Calu3 (cell line): ENCODE data around the gene CUZD1. TPM values are rescaled to one million over a fixed set of nuclear protein-coding genes. Genes with fewer than 3 reads are reported as not detected.
A peak's percentile ranks its signal among the peaks of the same experiment; 100 is the strongest.

Experiments used
- Bru-seq: library from RNA; stranded (reverse); fragments of 400-500 nt; gene quantifications from one replicate; lab custom pipeline; 2021; lab: Mats Ljungman, UMichigan
- BruChase-seq, 2 experiments: library from RNA; stranded (reverse); fragments of 400-500 nt; gene quantifications; one replicate each; lab custom pipeline; 2021; lab: Mats Ljungman, UMichigan
- BruUV-seq: library from RNA; stranded (reverse); fragments of 400-500 nt; replicated peaks from 2 replicates; lab custom pipeline; 2021; lab: Mats Ljungman, UMichigan
- CTCF ChIA-PET: fragments of 300-600 bp; sonication (Branson Sonifier 250); formaldehyde crosslinking; loops from one replicate; lab custom pipeline; 2022; ENCODE audit warnings: antibody characterized with exemption; lab: Charles Lee
- DNase-seq: peaks from one replicate; pipeline ENCODE4 v3.0.0; 2022
- H3K27ac Mint-ChIP-seq: one replicate; pipeline ENCODE4 v1.8.0; 2022; ENCODE audit warnings: mixed read lengths; ENCODE audit not compliant: unreplicated experiment
- H3K27me3 Mint-ChIP-seq: one replicate; pipeline ENCODE4 v1.8.0; 2022; ENCODE audit warnings: mixed read lengths; ENCODE audit not compliant: unreplicated experiment
- H3K36me3 Mint-ChIP-seq: one replicate; pipeline ENCODE4 v1.8.0; 2022; ENCODE audit warnings: mild to moderate bottlenecking, moderate library complexity, mixed read lengths; ENCODE audit not compliant: insufficient read depth, unreplicated experiment
- H3K4me1 Mint-ChIP-seq: one replicate; pipeline ENCODE4 v1.8.0; 2022; ENCODE audit warnings: mild to moderate bottlenecking, low read depth, mixed read lengths; ENCODE audit not compliant: unreplicated experiment
- H3K4me3 Mint-ChIP-seq: one replicate; pipeline ENCODE4 v1.8.0; 2022; ENCODE audit warnings: mild to moderate bottlenecking, low read depth, moderate library complexity, mixed read lengths; ENCODE audit not compliant: unreplicated experiment
- H3K9me3 Mint-ChIP-seq: one replicate; pipeline ENCODE4 v1.8.0; 2022; ENCODE audit warnings: low read depth, mixed read lengths; ENCODE audit not compliant: unreplicated experiment
- CTCF ChIP-seq: fragments of 200-600 bp; IDR thresholded peaks from one replicate; pipeline ENCODE4 v1.8.0; 2022; ENCODE audit warnings: antibody characterized with exemption; ENCODE audit not compliant: unreplicated experiment
- intact Hi-C: fragments of 100-400 bp; cut with micrococcal nuclease; formaldehyde crosslinking; loops from one replicate; pipeline ENCODE4 v1.10.0; 2022; ENCODE audit not compliant: unreplicated experiment
- long read RNA-seq: library from polyadenylated mRNA; stranded (forward); transcript quantifications from one replicate; pipeline ENCODE4 v2.0.0, GENCODE V29; 2022
- total RNA-seq: library from RNA; stranded (reverse); gene quantifications from 2 replicates; pipeline ENCODE4 v1.2.3, GENCODE V29; 2022

The CUZD1 gene
- total RNA-seq (0.93 and 1.5 TPM in 2 replicates), Bru-seq, nascent RNA (percentile 50 among the genes with signal in this experiment), BruChase-seq, experiment 1, labeled RNA remaining after a 6-hour chase (percentile 32 among the genes with signal in this experiment), BruChase-seq, experiment 2, labeled RNA remaining after a 2-hour chase (percentile 36 among the genes with signal in this experiment)
- long read RNA-seq, partial matches to known transcripts = 1 of 1 reads
- long read RNA-seq, other reads (novel, unspliced or antisense) = 0 of 1 reads

GRCh38 chr10:122845783-122846332, at the start of gene CUZD1:
Gene CUZD1 (minus strand): TSS chr10:122845857. CDS start chr10:122845843, 14 bp downstream.
- no TSS peak for BruUV-seq
- CTCF ChIA-PET = no interaction called here
- no peak within 1 kb of the TSS for H3K4me3 Mint-ChIP-seq

GRCh38 chr10:122894261-122894944, 48.7 kb upstream of the CUZD1 start:
- no peak for TF ChIP-seq CTCF
- Mint-ChIP-seq H3K36me3 (no peaks in the 10 kb centered on the region), H3K4me1 (no peaks in the 10 kb centered on the region), H3K27ac (no peak overlapping the region), H3K4me3 (no peak overlapping the region), H3K27me3 (no peaks in the 10 kb centered on the region), H3K9me3 (no peaks in the 10 kb centered on the region)
- DNase-seq = no peak
- BruUV-seq = no TSS peak
- CTCF ChIA-PET = no interaction called here
- intact Hi-C loops = no loop called here

More at GRCh38 chr10:122845783-122846332, at the start of gene CUZD1:
- intact Hi-C loops = no loop called here
- Mint-ChIP-seq H3K4me1 (peaks cover 5% of the 10 kb centered on the region), H3K27ac (no peak within 1 kb of the TSS), H3K36me3 (no peaks in the 10 kb centered on the region), H3K9me3 (peaks cover 4% of the 10 kb centered on the region), H3K27me3 (peaks cover 11% of the 10 kb centered on the region)
- TF ChIP-seq CTCF = no peak
- DNase-seq = no peak

GRCh38 chr10:122884166-122884565, 38.5 kb upstream of the CUZD1 start:
- intact Hi-C loops = no loop called here
- no peak for TF ChIP-seq CTCF
- Mint-ChIP-seq H3K27me3 (no peaks in the 10 kb centered on the region), H3K36me3 (peaks cover 10% of the 10 kb centered on the region), H3K4me3 (no peak overlapping the region), H3K4me1 (no peaks in the 10 kb centered on the region), H3K9me3 (no peaks in the 10 kb centered on the region), H3K27ac (no peak overlapping the region)
- DNase-seq = no peak
- CTCF ChIA-PET = no interaction called here
- no TSS peak for BruUV-seq

GRCh38 chr10:122882766-122883165, 37.1 kb upstream of the CUZD1 start:
- DNase-seq = no peak
- CTCF ChIA-PET = no interaction called here
- Mint-ChIP-seq H3K36me3 (peaks cover 17% of the 10 kb centered on the region), H3K4me3 (no peak overlapping the region), H3K27me3 (no peaks in the 10 kb centered on the region), H3K4me1 (no peaks in the 10 kb centered on the region), H3K9me3 (no peaks in the 10 kb centered on the region), H3K27ac (no peak overlapping the region)
- no TSS peak for BruUV-seq
- intact Hi-C loops = no loop called here
- TF ChIP-seq CTCF = no peak
